NCI-H1417 treated with DMSO at 0.1 percent for 48 hours (cell line): Measurements from ENCODE around the gene GUK1.
"Not testable (repeated sequence)": the region's sequence is repeated elsewhere in the genome, so short reads cannot be mapped to it uniquely, and the experiment has no call there.

ENCODE experiments used
- DNase-seq: peaks from one replicate; lab custom pipeline; 2025; lab: John Stamatoyannopoulos, UW

The GUK1 gene

DNA sequence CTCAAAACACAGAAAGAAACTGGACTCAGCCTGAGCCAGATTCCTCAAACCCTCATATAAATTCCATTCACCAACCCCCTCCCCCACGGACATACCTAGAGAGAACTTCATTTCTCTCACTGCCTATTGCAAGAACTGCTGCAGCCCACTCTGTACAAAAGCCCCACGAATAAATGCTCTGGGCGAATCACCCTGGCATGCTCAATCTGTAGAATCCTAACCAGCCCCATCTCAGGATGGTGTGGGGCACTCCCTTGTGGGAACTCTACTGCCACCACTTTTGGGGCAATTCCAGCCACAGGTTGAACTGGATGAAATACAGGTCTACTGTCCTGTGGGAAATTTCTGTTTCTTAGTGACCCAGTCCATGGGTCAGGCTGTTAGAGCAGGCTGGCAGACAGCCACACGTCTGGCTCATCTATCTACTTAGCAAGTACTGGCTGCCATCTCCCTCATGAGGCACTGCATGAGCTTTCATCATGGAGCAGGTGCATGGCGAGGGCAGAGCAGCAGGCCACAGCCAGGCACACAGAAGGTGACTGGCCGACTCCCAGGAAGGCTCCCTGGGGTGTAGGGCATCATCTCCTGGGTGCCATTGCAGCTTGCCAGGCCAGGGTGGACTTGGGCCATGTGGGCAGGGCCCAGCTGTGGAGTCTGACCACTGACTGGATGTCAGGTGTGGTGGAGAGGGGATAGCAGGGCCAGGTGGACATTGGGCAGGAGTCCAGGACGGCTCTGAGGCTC lies 35.4 kb upstream of the GUK1 start:
- DNase-seq: no peak

GRCh38 chr1:228105270-228105995 lies 34.6 kb upstream of the GUK1 start:
- no peak for DNase-seq

- no peak for DNase-seq
These were observed 33.9 kb upstream of the GUK1 start for GRCh38 chr1:228105996-228106799.

GRCh38 chr1:228106800-228107054 lies 33.4 kb upstream of the GUK1 start:
- DNase-seq: no peak

DNA sequence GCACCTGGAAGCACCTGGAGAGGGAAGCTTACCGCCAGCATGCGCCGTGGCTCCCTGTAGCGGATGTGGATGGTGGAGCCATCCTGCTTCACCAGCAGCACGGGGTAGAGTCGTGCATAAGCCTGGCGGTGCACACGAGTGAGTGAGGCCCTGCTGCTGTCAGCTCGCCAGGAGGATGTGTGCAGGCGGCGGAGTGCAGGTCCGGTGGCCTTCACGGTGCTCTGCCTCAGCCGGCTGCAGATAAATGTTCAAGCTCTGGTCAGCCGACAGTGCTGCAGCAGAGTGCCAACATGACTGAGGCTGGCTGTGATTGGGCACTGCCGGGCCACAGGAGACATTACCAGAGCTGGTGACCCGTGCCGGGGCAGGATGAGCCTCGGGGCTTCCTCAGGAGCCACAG lies 32.4 kb upstream of the GUK1 start:
- no peak for DNase-seq

DNA sequence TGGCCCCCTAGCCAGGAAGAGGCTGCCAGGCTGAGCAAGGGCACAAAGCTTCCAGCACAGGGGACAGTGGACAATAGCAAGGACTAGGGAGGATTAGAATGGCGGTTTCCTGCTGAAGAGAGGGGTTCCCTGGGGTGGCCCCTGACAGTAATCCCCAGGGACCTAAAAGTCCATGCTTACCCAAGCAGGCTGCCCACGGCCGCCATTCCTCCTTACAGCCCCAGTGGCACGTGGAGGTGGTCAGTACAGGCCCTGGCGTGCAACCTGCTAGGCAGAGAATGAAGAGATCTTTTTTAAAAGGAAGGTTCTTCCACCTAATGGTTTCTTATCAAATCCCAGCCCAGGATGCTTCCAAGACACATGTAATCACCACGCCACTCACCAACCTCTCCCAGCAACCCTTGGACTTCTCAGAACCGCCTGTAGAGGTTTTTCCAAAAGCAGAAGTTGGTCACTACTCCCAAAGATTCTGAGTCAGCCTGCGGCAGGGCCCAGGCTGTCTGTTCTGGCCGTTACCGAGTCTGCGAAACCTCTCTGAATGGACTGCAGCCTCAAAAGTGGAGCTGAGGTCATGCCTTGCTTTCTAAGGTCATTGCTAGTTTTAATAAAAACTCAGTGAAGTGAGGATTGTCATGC lies 31.9 kb upstream of the GUK1 start:
- no peak for DNase-seq

DNA sequence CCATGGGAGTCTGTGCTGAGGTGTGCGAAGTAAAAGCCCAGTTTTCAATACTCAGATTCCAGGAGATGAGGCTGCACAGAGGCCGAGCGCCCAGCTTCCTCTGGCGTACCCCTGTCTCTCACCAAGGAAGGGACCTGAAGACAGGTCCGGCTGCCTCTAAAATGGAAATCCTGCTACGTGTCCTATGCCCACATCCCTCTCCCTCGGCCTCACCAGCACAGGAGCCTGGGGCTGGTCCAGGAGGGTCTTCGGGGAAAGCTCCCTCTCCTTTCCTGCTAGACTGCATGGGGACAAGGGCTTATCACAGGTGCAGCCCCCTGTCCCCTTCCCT lies 31.4 kb upstream of the GUK1 start:
- no peak for DNase-seq

DNA sequence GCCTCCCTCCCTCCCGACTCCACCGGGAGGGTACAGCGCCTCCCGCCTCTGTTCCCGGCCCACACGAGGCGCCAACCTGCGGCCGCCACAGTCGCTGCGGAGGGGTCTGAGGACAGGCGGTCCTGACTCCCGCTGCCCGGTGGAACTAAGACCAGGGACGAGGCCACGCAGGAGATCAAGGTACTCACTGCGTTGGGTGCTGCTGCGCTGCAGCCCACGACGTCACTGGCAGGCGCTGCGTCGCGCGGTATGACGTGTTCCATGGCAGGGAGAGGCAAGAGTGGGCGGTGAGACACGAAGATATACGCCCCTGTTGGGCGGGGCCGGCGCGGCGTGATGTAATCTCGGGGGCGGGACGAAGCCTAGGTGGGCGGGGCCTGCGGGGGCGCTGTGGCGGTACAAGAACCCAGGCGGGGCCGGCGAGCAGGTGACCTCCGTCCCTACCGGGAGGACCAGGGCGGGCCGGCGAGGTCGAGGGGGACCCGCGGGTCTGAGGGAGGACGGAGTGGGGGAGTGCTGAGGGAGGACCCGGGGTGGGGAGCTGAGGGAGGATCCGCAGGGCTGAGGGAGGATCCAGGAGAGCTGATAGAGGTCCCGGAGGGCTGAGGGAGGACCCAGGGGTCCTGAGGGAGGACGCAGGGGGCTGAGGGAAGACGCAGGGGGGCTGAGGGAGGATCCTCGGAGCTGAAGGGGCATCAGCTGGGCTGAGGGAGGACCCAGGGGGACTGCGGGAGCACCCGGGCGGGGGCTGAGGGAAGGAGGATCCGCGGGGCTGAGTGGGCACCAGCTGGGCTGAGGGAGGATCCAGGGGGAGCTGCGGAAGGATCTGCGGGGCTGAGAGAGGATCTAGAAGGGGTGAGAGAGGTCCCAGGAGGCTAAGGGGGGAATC lies 30.8 kb upstream of the GUK1 start, which contains the start of gene MRPL55:
Gene MRPL55 (minus strand): TSS at position 227 of the 889 bp plus-strand sequence. CDS start 1,039 bp downstream, outside the sequence.
- peak; percentile 78 for DNase-seq

DNA sequence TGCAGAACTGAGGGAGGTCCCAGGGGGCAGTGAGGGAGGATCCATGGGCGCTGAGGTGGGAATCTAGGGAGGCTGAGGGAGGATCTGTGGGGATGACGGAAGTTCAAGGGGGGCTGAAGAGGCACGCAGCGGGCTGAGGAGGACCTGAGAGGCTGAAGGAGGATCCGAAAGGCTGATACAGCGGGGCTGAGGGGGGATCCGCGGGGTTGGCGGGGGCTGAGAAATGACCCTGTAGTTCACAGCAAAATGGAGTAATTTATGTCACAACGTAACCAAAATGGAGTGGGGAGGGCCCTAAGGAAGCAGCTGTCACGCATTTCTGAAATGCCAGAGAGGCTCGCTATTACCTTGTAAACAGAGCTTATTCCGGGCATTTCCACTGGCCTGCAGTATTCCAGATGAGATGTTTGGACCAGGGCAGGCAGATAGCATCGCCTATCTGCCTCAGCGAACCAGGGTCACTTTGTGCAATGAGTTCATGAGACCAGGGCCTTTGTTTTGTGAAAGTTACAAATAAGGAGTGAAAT lies 30.1 kb upstream of the GUK1 start:
- no peak for DNase-seq

DNA sequence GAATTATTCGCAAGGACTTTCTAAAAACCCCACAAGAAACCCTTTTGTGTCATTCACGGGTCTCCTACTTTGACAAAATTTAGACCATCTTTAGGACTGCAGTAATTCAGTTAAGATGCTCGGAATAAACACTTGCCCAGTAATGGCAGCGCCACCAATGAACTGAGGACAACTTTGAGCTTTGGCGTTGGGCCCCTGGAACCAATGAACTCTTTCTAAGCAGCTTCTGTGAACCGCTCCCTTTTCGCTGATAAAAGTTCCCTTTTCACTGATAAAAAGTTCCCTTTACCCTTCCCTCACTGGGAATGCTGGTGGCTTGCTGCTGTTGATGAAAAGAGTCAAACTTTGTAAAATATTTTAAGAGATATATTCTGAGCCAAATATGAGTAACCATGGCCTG lies 29.5 kb upstream of the GUK1 start:
- no peak for DNase-seq

DNA sequence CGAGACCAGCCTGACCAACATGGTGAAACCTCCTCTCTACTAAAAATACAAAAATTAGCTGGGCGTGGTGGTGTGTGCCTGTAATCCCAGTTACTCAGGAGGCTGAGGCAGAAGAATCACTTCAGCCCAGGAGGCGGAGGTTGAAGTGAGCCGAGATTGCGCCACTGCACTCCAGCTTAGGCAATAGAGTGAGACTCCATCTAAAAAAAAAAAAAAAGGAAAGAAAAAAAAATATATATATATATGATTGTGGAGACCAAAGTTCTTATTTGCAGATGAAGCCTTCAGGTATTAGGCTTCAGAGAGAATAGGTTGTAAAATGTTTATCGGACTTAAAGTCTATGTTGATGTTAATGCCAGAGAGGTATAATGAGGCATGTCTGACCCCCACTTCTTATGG lies 28.8 kb upstream of the GUK1 start:
- not testable (repeated sequence) for DNase-seq

DNA sequence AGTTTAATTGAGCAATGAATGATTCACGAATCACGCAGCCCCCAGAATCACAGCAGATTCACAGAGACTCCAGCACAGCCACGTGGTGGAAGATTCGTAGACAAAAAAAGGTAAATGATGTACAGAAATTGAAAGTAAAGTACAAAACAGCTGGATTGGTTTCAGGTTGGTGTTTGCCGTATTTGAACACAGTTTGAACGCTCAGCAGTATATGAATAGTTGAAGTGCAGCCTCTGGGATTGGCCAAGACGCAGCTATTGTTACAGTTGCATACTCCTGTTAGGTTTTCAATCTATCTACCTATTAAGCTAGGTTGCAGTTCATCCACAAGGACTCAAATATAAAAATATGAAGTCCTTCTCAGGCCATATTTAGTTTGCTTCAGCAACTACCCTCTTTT lies 27.9 kb upstream of the GUK1 start:
- no peak for DNase-seq

DNA sequence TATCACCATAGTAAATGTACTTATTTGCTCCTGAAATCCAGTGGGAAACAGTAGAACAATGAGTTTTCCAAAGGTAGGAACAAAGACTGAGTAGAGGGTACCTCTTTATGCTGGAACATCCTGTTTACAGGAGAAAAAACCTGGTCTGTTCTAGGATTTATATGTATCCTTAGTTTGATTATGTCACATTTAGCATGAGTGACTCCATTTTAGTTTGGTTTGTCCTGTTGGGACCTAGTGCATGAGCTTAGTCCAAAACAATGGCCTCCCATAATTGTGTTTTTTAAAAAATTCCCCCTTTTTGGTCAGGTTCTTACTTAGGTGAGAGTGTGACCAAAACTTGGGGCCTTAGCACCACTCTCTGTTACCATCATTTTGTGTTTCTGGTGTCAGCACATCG lies 27.5 kb upstream of the GUK1 start:
- DNase-seq: no peak

DNA sequence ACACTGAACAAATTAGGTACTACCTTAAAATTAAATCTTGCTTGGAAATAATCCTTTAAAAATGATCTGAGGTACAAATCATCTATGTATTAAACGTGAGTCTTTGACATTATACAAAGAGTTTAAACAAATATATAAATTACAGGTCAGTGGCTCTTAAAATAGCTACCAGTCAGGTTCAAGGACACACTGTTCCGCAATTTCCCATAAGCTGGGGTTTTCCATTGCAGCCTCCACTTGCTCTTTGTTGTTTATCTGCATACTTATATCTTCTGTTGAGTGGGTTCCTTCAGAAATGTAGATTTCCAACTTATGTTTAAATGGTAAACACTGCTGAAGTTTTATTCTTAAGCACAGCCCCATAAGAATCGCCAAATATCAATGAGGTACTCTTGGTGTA lies 25.3 kb upstream of the GUK1 start:
- DNase-seq: no peak

- DNase-seq: no peak
These were observed 22.7 kb upstream of the GUK1 start for GRCh38 chr1:228117335-228117734.

DNA sequence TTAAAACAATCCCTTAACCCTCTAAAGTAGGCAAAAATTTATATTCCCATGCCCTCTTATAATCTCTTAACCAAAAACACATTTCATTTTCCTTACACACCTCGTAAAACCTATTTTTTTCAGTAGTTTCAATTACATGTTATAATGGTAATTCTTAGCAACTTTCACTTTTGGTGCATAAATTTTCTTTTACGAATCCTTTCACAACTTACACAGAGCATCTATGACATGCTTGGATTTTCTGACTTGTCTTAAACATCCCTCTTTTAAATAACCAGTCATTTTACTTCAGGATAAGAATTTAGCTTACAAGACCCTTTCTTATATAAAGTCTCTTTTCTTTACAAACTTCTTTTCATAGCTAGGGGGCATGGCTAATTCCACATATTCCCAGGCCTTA lies 22.0 kb upstream of the GUK1 start:
- DNase-seq: no peak

GRCh38 chr1:228120351-228120750 lies 19.7 kb upstream of the GUK1 start:
- no peak for DNase-seq

GRCh38 chr1:228120857-228121489 lies 19.1 kb upstream of the GUK1 start:
- DNase-seq: no peak

- no peak for DNase-seq
These were observed 17.1 kb upstream of the GUK1 start for GRCh38 chr1:228122921-228123441.

GRCh38 chr1:228123505-228123904 lies 16.6 kb upstream of the GUK1 start:
- DNase-seq: no peak

GRCh38 chr1:228125185-228125584 lies 14.9 kb upstream of the GUK1 start:
- no peak for DNase-seq
